Endodermal cell (in vitro differentiated cells): ENCODE measurements around the gene MALT1. TPM values are rescaled to one million over a fixed set of nuclear protein-coding genes. Genes with fewer than 3 reads are reported as not detected.

Source experiments
- DNase-seq: peaks from one replicate; pipeline ENCODE4 v3.0.0-alpha.2; 2017
- H3K27ac ChIP-seq: 2 replicates; pipeline ENCODE4 v1.5.1; 2013; ENCODE audit warnings: mild to moderate bottlenecking, low read depth, low read length, moderate library complexity
- H3K27me3 ChIP-seq: 2 replicates; pipeline ENCODE4 v1.6.1; 2013; ENCODE audit warnings: mild to moderate bottlenecking, low read length, moderate library complexity; ENCODE audit not compliant: insufficient read depth, control insufficient read depth, poor library complexity, severe bottlenecking
- H3K36me3 ChIP-seq: 2 replicates; pipeline ENCODE4 v1.7.0; 2013; ENCODE audit warnings: mild to moderate bottlenecking, low read length, moderate library complexity; ENCODE audit not compliant: control insufficient read depth, insufficient read depth
- H3K4me1 ChIP-seq: one replicate; pipeline ENCODE4 v1.7.0; 2013; ENCODE audit warnings: low read length; ENCODE audit not compliant: control insufficient read depth, insufficient read depth
- H3K4me3 ChIP-seq: 2 replicates; pipeline ENCODE4 v1.5.1; 2013; ENCODE audit warnings: mild to moderate bottlenecking, low read length, moderate library complexity
- H3K9ac ChIP-seq: 2 replicates; pipeline ENCODE4 v1.6.1; 2013; ENCODE audit warnings: mild to moderate bottlenecking, low read length, moderate library complexity; ENCODE audit not compliant: poor library complexity, severe bottlenecking; ENCODE audit errors: extremely low read depth
- H3K9me3 ChIP-seq: 2 replicates; pipeline ENCODE4 v1.6.1; 2013; ENCODE audit warnings: mild to moderate bottlenecking, low read length, moderate library complexity; ENCODE audit not compliant: control insufficient read depth
- H3K27ac Mint-ChIP-seq: 2 replicates; pipeline ENCODE4 v1.8.0; 2020; ENCODE audit warnings: mixed read lengths
- H3K27me3 Mint-ChIP-seq: 2 replicates; pipeline ENCODE4 v1.8.0; 2021; ENCODE audit warnings: mild to moderate bottlenecking, mixed read lengths; ENCODE audit not compliant: insufficient read depth
- H3K36me3 Mint-ChIP-seq: 2 replicates; pipeline ENCODE4 v1.8.0; 2020; ENCODE audit warnings: low read depth, mixed read lengths
- H3K4me1 Mint-ChIP-seq: 2 replicates; pipeline ENCODE4 v1.8.0; 2020; ENCODE audit warnings: mixed read lengths
- H3K4me3 Mint-ChIP-seq: 2 replicates; pipeline ENCODE4 v1.8.0; 2020; ENCODE audit warnings: mild to moderate bottlenecking, moderate library complexity, mixed read lengths
- H3K9me3 Mint-ChIP-seq: 2 replicates; pipeline ENCODE4 v1.8.0; 2020; ENCODE audit warnings: mild to moderate bottlenecking, mixed read lengths
- WGBS, 2 experiments: methylation state at CpG; one replicate each; pipeline versions ENCODE4 v1.1.5 to v1.1.7; 2013; ENCODE audit warnings: missing lambda C conversion rate in 2 of 2, mixed read lengths in 1 of 2; ENCODE audit not compliant: insufficient coverage in 1 of 2, insufficient read length in 1 of 2; 5-methylcytosine and 5-hydroxymethylcytosine counted together
- total RNA-seq, 2 donors: library from RNA; stranded (reverse); fragmentation: NEBNext Ultra II Directional in 1 of 2; extraction: Animal tissue kit (Norgen Biotek cat#: 25700) in 1 of 2; gene quantifications; 2 replicates in 1 of 2; 3 replicates in 1 of 2; pipeline ENCODE4 v1.2.1, GENCODE V29; 2021
- TF ChIP-seq, protein P1 (sequence below): fragments of 200-600 bp; sonication (generic); conservative IDR thresholded peaks from 2 replicates; pipeline ENCODE4 v1.5.0; 2021; ENCODE audit warnings: antibody characterized with exemption, mild to moderate bottlenecking

The MALT1 gene
- total RNA-seq, 2 donors from 2014 or later, result 14.0 to 22.1 TPM

DNA sequence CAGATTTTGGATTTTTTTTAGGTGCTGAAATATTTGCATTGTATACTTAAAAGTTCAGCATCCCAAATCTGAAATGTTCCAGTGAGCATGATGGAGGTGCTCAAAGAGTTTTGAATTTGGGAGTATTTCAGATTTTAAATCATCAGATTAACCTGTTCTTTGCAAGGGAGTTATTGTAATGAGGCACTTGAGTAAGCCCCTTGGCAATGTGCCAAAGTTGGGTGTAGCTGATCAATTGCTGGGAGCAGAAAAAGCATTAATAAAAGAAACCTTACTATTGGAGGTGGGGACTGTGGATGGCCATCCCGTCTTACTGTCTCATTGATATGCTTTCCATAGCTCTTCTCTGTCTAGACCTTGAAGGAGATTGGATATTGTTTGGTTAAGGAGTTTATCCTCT is 28.3 kb downstream of the MALT1 start:
- Mint-ChIP-seq H3K27me3 (no peaks in the 10 kb centered on the region), H3K4me1 (peaks cover 6% of the 10 kb centered on the region), H3K4me3 (no peak overlapping the region), H3K36me3 (peaks cover 48% of the 10 kb centered on the region), H3K9me3 (peaks cover 4% of the 10 kb centered on the region), H3K27ac (no peak overlapping the region)
- H3K27ac ChIP-seq, result no peak overlapping the region
- H3K4me3 ChIP-seq, result no peak overlapping the region
- H3K9me3 ChIP-seq, result peaks cover under 1% of the 10 kb centered on the region
- WGBS, 2 experiments, result 93% methylated on average over 1 of the region's 1 CpG; no CpG with 5 or more reads in 1 of the 2 experiments
- H3K9ac ChIP-seq, result no peak overlapping the region
- no peak for DNase-seq
- H3K36me3 ChIP-seq, result peaks cover 24% of the 10 kb centered on the region
- H3K4me1 ChIP-seq, result peaks cover 1% of the 10 kb centered on the region
- TF ChIP-seq, protein P1, sequence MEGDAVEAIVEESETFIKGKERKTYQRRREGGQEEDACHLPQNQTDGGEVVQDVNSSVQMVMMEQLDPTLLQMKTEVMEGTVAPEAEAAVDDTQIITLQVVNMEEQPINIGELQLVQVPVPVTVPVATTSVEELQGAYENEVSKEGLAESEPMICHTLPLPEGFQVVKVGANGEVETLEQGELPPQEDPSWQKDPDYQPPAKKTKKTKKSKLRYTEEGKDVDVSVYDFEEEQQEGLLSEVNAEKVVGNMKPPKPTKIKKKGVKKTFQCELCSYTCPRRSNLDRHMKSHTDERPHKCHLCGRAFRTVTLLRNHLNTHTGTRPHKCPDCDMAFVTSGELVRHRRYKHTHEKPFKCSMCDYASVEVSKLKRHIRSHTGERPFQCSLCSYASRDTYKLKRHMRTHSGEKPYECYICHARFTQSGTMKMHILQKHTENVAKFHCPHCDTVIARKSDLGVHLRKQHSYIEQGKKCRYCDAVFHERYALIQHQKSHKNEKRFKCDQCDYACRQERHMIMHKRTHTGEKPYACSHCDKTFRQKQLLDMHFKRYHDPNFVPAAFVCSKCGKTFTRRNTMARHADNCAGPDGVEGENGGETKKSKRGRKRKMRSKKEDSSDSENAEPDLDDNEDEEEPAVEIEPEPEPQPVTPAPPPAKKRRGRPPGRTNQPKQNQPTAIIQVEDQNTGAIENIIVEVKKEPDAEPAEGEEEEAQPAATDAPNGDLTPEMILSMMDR, result no peak
- H3K27me3 ChIP-seq, result no peaks in the 10 kb centered on the region

DNA sequence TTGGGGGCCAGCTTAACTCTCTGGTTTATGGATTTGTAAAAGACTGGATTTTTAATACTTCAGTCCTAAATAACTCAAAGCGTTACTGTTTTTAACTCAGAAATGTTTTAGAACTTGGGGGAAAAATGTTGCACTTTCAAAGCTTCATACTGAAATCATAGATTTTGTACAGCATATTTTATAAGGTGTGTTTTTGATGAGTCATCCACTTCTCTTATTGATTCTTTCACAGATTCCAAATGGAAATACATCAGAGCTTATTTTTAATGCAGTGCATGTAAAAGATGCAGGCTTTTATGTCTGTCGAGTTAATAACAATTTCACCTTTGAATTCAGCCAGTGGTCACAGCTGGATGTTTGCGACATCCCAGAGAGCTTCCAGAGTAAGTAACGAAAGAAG is 28.9 kb downstream of the MALT1 start:
- TF ChIP-seq, protein P1, result no peak
- DNase-seq, result no peak
- H3K4me3 ChIP-seq, result no peak overlapping the region
- no peaks in the 10 kb centered on the region for H3K9me3 ChIP-seq
- H3K9ac ChIP-seq, result no peak overlapping the region
- H3K36me3 Mint-ChIP-seq, result peaks cover 48% of the 10 kb centered on the region
- peaks cover 29% of the 10 kb centered on the region for H3K36me3 ChIP-seq
- H3K4me3 Mint-ChIP-seq, result no peak overlapping the region
- H3K27ac ChIP-seq, result no peak overlapping the region
- WGBS, 2 experiments, result 97 to 100% methylated on average over 1 to 4 of the region's 4 CpGs
- no peaks in the 10 kb centered on the region for H3K4me1 ChIP-seq
- no peaks in the 10 kb centered on the region for H3K9me3 Mint-ChIP-seq
- no peaks in the 10 kb centered on the region for H3K27me3 ChIP-seq
- no peak overlapping the region for H3K27ac Mint-ChIP-seq
- H3K27me3 Mint-ChIP-seq, result no peaks in the 10 kb centered on the region
- no peaks in the 10 kb centered on the region for H3K4me1 Mint-ChIP-seq

DNA sequence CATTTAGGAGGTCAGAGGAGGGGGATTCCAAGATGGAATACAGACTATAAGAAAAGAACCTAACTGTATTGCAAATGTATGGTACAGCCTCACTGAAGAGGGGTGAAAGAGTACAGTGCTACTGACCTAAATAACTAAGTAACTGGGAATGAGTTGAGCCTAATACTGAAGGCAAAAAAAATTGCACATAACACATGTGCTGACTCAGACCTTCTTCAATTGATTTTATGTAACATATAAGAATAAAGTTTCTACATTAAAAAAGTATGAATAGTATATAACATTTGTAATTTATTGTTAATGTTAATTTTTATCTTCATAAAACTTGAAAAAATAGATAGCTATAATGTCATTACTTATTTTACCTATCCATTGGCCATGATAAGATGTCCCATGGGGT is 41.7 kb downstream of the MALT1 start:
- Mint-ChIP-seq H3K27me3 (no peaks in the 10 kb centered on the region), H3K4me1 (no peaks in the 10 kb centered on the region), H3K36me3 (peaks cover under 1% of the 10 kb centered on the region), H3K27ac (no peak overlapping the region), H3K9me3 (no peaks in the 10 kb centered on the region), H3K4me3 (no peak overlapping the region)
- DNase-seq, result no peak
- Histone ChIP-seq H3K36me3 (peaks cover 35% of the 10 kb centered on the region), H3K9ac (no peak overlapping the region), H3K4me3 (no peak overlapping the region), H3K9me3 (no peaks in the 10 kb centered on the region), H3K27me3 (no peaks in the 10 kb centered on the region), H3K27ac (no peak overlapping the region), H3K4me1 (no peaks in the 10 kb centered on the region)
- TF ChIP-seq, protein P1, result no peak
